ENCODE data around the gene CCDC91. TPM values are rescaled to one million over a fixed set of nuclear protein-coding genes. Genes with fewer than 3 reads are reported as not detected.

The CCDC91 gene
- total RNA-seq, 1 donor from 2014 or later = 23.5 TPM

DNA sequence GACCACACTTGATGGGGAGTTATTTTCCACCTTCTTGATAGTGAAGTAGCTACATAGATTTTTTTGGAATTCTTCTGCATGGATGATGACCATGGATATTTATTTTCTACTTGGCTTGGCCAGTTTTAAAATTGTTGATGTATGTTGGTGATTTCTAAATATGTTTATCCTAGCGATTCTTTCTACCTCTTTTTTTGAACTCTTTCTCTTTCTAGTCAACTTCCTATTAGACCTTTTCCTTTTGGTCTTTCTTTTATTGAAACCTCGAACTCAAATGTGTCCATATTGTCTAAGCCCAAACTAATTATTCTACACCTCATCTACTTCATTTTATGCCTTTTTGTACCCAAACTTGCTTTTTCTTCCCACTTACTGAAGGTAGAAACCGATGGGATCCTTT lies 37.0 kb downstream of the CCDC91 start:
- DNase-seq (ENCODE audit: low read depth) = no peak
- TF ChIP-seq, protein P1, sequence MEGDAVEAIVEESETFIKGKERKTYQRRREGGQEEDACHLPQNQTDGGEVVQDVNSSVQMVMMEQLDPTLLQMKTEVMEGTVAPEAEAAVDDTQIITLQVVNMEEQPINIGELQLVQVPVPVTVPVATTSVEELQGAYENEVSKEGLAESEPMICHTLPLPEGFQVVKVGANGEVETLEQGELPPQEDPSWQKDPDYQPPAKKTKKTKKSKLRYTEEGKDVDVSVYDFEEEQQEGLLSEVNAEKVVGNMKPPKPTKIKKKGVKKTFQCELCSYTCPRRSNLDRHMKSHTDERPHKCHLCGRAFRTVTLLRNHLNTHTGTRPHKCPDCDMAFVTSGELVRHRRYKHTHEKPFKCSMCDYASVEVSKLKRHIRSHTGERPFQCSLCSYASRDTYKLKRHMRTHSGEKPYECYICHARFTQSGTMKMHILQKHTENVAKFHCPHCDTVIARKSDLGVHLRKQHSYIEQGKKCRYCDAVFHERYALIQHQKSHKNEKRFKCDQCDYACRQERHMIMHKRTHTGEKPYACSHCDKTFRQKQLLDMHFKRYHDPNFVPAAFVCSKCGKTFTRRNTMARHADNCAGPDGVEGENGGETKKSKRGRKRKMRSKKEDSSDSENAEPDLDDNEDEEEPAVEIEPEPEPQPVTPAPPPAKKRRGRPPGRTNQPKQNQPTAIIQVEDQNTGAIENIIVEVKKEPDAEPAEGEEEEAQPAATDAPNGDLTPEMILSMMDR (IDR thresholded peaks at IDR 0.05; ENCODE audit: insufficient read depth, low read length, poor library complexity, severe bottlenecking) = no peak
- Histone ChIP-seq H3K36me3 (ENCODE audit: control insufficient read depth, insufficient read depth, low read length) (no peaks in the 10 kb centered on the region), H3K27me3 (ENCODE audit: control insufficient read depth, insufficient read depth, low read length) (no peaks in the 10 kb centered on the region), H3K4me3 (ENCODE audit: low read depth, low read length) (no peak overlapping the region)

DNA sequence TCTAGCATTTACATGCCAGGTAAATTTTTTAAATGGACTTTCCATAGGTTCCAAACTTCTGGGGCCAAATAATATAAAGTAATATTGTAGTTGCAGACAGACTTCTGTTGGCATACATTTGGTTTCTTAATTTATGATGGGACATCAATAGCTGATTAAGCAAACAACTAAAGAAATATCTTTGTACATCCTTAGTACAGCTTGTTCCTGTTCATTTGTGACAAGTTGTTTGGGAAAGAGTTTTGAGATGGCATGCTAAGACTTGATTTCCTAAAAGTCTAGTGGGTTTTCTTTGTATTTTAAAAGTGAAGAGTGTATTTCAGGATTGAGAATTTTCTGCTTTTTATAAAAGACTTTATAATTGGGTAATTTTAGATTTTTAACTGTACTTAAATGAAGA lies 41.0 kb downstream of the CCDC91 start:
- Histone ChIP-seq H3K4me3 (ENCODE audit: low read depth, low read length) (no peak overlapping the region), H3K36me3 (ENCODE audit: control insufficient read depth, insufficient read depth, low read length) (no peaks in the 10 kb centered on the region), H3K27me3 (ENCODE audit: control insufficient read depth, insufficient read depth, low read length) (no peaks in the 10 kb centered on the region)
- TF ChIP-seq, protein P1 (IDR thresholded peaks at IDR 0.05; ENCODE audit: insufficient read depth, low read length, poor library complexity, severe bottlenecking) = no peak
- DNase-seq (ENCODE audit: low read depth) = no peak

DNA sequence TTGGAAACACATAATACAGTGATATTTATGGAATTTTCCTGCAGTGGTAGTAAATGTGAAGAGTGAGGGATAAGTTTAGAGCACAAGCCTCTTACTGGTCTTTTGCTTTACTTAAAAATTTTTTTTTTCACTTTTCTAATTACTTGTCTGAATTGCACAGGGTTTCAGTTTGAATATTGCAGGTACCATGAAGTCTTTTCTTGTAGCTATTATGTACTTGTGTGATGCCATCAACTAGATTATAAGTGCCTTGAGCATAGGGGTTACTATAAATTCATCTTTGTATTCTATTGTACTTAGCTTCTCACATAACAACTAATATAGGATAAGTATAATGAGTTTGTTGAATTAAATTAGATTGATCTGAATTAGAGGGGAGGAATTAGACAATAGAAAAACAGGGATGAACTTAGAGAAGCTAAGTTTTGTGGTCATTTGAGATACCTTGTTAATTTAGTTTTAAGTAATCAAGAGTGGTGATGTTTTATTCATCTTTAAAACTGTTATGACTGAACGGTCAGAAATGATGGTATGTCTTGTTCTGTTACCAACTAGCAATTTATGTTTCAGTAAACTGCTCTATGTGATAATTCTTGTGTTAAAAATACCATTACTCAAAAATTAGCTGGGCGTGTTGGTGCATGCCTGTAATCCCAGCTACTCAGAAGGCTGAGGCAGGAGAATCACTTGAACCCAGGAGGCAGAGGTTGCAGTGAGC lies 42.1 kb downstream of the CCDC91 start:
- no peaks in the 10 kb centered on the region for H3K27me3 ChIP-seq (ENCODE audit: control insufficient read depth, insufficient read depth, low read length)
- DNase-seq (ENCODE audit: low read depth) = no peak
- TF ChIP-seq, protein P1 (IDR thresholded peaks at IDR 0.05; ENCODE audit: insufficient read depth, low read length, poor library complexity, severe bottlenecking) = no peak
- no peak overlapping the region for H3K4me3 ChIP-seq (ENCODE audit: low read depth, low read length)
- H3K36me3 ChIP-seq (ENCODE audit: control insufficient read depth, insufficient read depth, low read length) = no peaks in the 10 kb centered on the region

DNA sequence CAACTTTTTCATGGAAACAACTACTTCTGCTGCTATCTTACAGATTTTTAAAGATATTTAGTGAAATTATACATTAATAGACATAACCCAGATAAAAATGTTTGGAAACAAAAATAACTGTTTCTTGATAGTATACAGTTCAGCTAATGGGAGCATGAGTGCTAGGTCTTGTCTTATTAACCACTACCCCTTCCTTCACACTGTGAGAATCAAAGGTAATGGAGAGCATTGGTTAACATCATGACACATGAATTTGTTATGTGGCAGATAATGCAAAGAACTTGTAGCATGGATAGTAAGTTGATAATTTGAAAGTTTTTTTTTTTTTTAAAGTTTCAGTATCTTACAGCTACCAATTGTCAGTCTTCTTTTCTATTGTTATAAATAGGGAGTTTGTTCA lies 44.2 kb downstream of the CCDC91 start:
- H3K36me3 ChIP-seq (ENCODE audit: control insufficient read depth, insufficient read depth, low read length) = no peaks in the 10 kb centered on the region
- no peak overlapping the region for H3K4me3 ChIP-seq (ENCODE audit: low read depth, low read length)
- TF ChIP-seq, protein P1 (IDR thresholded peaks at IDR 0.05; ENCODE audit: insufficient read depth, low read length, poor library complexity, severe bottlenecking) = no peak
- H3K27me3 ChIP-seq (ENCODE audit: control insufficient read depth, insufficient read depth, low read length) = no peaks in the 10 kb centered on the region
- DNase-seq (ENCODE audit: low read depth) = no peak

DNA sequence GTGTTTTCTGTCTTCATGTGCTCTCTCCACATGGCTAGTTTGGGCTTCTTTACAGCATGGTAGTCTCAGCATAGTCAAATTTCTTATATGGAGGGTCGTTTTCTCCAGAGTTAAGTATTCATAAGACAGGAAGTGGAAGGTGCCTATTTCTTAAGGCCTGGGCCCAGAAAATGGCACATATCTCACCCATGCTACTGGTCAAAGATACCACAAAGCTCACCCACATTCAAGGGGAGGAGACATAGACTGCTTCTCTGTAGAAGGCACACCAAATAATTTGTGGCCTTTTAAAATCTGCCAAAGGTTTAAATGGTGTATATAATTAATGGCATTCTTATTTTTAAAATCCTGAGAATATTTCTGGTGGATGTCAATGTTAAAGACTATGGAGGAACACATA lies 44.8 kb downstream of the CCDC91 start:
- no peak overlapping the region for H3K4me3 ChIP-seq (ENCODE audit: low read depth, low read length)
- H3K27me3 ChIP-seq (ENCODE audit: control insufficient read depth, insufficient read depth, low read length) = no peaks in the 10 kb centered on the region
- TF ChIP-seq, protein P1 (IDR thresholded peaks at IDR 0.05; ENCODE audit: insufficient read depth, low read length, poor library complexity, severe bottlenecking) = no peak
- H3K36me3 ChIP-seq (ENCODE audit: control insufficient read depth, insufficient read depth, low read length) = no peaks in the 10 kb centered on the region
- DNase-seq (ENCODE audit: low read depth) = no peak

DNA sequence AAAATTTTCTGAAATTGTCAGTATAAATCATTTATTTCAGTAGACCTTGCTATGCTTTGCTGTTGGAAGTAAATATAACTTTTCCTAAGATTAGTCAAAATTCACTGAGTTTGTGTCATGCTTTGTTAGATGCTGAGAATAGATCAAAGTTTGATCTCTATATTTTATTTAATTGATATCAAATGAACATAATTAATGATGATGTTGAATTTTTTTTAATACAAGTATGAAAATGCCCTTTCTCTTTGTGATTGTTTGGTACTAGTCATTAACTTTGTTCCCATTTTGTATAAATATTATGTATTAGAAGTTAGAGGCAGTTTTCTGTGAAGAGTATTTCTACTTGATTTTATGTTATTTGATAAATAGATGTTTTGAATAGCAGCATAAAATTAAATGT lies 45.7 kb downstream of the CCDC91 start:
- TF ChIP-seq, protein P1 (IDR thresholded peaks at IDR 0.05; ENCODE audit: insufficient read depth, low read length, poor library complexity, severe bottlenecking) = no peak
- DNase-seq (ENCODE audit: low read depth) = no peak
- no peak overlapping the region for H3K4me3 ChIP-seq (ENCODE audit: low read depth, low read length)
- no peaks in the 10 kb centered on the region for H3K36me3 ChIP-seq (ENCODE audit: control insufficient read depth, insufficient read depth, low read length)
- no peaks in the 10 kb centered on the region for H3K27me3 ChIP-seq (ENCODE audit: control insufficient read depth, insufficient read depth, low read length)

Measured in kidney epithelial cell (primary cell).